ENCODE results near the gene ORAI3. TPM values are rescaled to one million over a fixed set of nuclear protein-coding genes. Genes with fewer than 3 reads are reported as not detected.
A peak's percentile ranks its signal among the peaks of the same experiment; 100 is the strongest.

Gene ORAI3
- total RNA-seq, 1 donor from 2014 or later: 10.2 TPM

DNA sequence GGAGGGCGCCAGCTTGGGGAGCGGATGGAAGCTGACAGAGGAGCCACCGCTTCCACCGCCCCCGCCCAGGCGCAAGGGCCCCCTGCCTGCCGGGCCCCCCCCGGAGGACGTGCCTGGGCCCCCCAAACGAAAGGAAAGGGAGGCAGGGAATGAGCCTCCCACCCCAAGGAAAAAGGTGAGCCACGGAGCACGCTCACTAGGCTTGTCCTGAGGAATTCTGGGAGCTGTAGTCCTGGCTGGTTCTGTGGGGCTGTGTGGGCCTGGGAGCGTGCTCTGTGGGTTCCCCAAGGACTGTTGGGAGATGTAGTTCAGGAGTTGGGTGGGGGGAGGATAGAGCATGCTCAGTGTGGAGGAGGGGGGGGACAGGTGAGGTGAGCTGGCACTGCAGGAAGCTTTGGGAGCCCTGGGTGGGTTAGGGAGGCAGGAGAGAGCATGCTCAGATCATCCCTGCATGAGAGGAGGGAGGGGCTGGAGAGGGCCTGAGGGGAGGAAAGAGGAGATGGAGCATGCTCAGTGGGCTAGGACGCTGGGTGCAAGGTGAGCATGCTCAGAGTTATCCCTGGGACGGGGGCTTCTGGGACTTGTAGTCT lies 21.0 kb upstream of the ORAI3 start:
- no peaks in the 10 kb centered on the region for H3K27me3 ChIP-seq
- no peaks in the 10 kb centered on the region for H3K4me1 ChIP-seq
- no peak overlapping the region for H3K4me3 ChIP-seq
- Mint-ChIP-seq H3K9me3 (no peaks in the 10 kb centered on the region), H3K27me3 (ENCODE audit: insufficient read depth, low read depth) (peaks cover 9% of the 10 kb centered on the region), H3K36me3 (peaks cover 10% of the 10 kb centered on the region), H3K4me3 (peak overlapping the region; percentile 64), H3K4me1 (peaks cover 21% of the 10 kb centered on the region), H3K27ac (no peak overlapping the region)
- H3K4me2 ChIP-seq: peak overlapping the region; percentile 45
- TF ChIP-seq EZH2phosphoT487 (IDR thresholded peaks at IDR 0.05) (no peak), EZH2 (IDR thresholded peaks at IDR 0.05) (no peak)
- TF ChIP-seq, protein P1, sequence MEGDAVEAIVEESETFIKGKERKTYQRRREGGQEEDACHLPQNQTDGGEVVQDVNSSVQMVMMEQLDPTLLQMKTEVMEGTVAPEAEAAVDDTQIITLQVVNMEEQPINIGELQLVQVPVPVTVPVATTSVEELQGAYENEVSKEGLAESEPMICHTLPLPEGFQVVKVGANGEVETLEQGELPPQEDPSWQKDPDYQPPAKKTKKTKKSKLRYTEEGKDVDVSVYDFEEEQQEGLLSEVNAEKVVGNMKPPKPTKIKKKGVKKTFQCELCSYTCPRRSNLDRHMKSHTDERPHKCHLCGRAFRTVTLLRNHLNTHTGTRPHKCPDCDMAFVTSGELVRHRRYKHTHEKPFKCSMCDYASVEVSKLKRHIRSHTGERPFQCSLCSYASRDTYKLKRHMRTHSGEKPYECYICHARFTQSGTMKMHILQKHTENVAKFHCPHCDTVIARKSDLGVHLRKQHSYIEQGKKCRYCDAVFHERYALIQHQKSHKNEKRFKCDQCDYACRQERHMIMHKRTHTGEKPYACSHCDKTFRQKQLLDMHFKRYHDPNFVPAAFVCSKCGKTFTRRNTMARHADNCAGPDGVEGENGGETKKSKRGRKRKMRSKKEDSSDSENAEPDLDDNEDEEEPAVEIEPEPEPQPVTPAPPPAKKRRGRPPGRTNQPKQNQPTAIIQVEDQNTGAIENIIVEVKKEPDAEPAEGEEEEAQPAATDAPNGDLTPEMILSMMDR (IDR thresholded peaks at IDR 0.05): no peak
- peaks cover 36% of the 10 kb centered on the region for H4K20me1 ChIP-seq (ENCODE audit: low read depth)
- DNase-seq (ENCODE audit: low spot score): peak; percentile 81
- no peak overlapping the region for H2AFZ ChIP-seq (replicated peaks)
- peaks cover 5% of the 10 kb centered on the region for H3F3A ChIP-seq (ENCODE audit: low read depth)
- H3K9me3 ChIP-seq (ENCODE audit: low read depth): no peaks in the 10 kb centered on the region
- no peaks in the 10 kb centered on the region for H3K36me3 ChIP-seq
- H3K27ac ChIP-seq: no peak overlapping the region
- H3K9ac ChIP-seq: no peak overlapping the region
- H3K79me2 ChIP-seq (ENCODE audit: low read depth): peaks cover 28% of the 10 kb centered on the region

DNA sequence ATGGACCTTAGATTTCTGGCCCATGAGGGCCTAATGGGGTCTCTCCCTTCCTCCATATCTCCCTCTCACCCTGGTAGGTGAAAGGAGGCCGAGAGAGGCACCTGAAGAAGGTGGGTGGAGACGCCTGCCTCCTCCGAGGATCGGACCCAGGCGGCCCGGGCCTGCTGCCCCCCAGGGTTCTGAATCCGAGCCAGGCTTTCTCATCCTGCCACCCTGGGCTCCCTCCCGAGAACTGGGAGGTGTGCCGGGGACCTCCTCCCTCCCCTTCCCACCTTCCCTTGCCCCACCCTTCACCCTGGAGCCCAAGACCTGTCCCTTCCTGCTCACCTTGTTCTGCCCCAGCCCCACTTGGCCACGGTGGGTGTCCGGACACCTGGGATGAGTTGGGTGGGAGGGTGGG lies 20.5 kb upstream of the ORAI3 start:
- peaks cover 21% of the 10 kb centered on the region for H3K4me1 Mint-ChIP-seq
- H3K27ac Mint-ChIP-seq: no peak overlapping the region
- Histone ChIP-seq H3K9me3 (ENCODE audit: low read depth) (no peaks in the 10 kb centered on the region), H3K4me2 (no peak overlapping the region), H3K4me3 (no peak overlapping the region), H3K36me3 (no peaks in the 10 kb centered on the region), H3K79me2 (ENCODE audit: low read depth) (peaks cover 28% of the 10 kb centered on the region), H3K27me3 (no peaks in the 10 kb centered on the region), H4K20me1 (ENCODE audit: low read depth) (peaks cover 36% of the 10 kb centered on the region), H3K4me1 (no peaks in the 10 kb centered on the region), H3F3A (ENCODE audit: low read depth) (peaks cover 5% of the 10 kb centered on the region), H2AFZ (replicated peaks) (no peak overlapping the region), H3K9ac (no peak overlapping the region), H3K27ac (no peak overlapping the region)
- H3K9me3 Mint-ChIP-seq: no peaks in the 10 kb centered on the region
- H3K4me3 Mint-ChIP-seq: no peak overlapping the region
- no peak for DNase-seq (ENCODE audit: low spot score)
- TF ChIP-seq, protein P1 (IDR thresholded peaks at IDR 0.05): no peak
- peaks cover 10% of the 10 kb centered on the region for H3K36me3 Mint-ChIP-seq
- peaks cover 7% of the 10 kb centered on the region for H3K27me3 Mint-ChIP-seq (ENCODE audit: insufficient read depth, low read depth)

DNA sequence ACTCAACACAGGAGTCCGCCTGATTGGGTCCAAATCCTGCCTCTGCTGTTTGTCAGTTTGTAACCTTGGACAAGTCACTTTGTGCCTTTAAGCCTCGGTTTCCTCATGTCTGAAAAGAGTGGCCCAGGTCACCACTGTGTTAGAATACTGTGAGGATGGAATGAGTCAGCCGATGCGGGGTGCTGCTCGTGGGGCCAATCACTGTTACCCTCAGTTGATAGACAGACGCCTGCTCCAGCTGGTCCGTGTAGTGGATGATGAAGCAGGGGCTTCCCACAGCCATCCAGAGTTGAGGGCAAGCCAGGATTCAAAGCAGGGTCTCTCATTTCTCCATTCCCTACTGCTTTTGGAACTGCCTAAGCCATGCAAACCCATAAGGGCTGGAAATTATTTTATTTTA lies 19.7 kb upstream of the ORAI3 start:
- Mint-ChIP-seq H3K27me3 (ENCODE audit: insufficient read depth, low read depth) (peaks cover 7% of the 10 kb centered on the region), H3K27ac (no peak overlapping the region), H3K4me1 (peaks cover 21% of the 10 kb centered on the region), H3K36me3 (peaks cover 10% of the 10 kb centered on the region), H3K4me3 (no peak overlapping the region), H3K9me3 (no peaks in the 10 kb centered on the region)
- peaks cover 9% of the 10 kb centered on the region for H3F3A ChIP-seq (ENCODE audit: low read depth)
- DNase-seq (ENCODE audit: low spot score): no peak
- no peak overlapping the region for H3K9ac ChIP-seq
- no peaks in the 10 kb centered on the region for H3K27me3 ChIP-seq
- peaks cover 36% of the 10 kb centered on the region for H4K20me1 ChIP-seq (ENCODE audit: low read depth)
- no peak overlapping the region for H2AFZ ChIP-seq (replicated peaks)
- no peaks in the 10 kb centered on the region for H3K9me3 ChIP-seq (ENCODE audit: low read depth)
- H3K4me1 ChIP-seq: no peaks in the 10 kb centered on the region
- H3K27ac ChIP-seq: no peak overlapping the region
- no peak overlapping the region for H3K4me2 ChIP-seq
- TF ChIP-seq EZH2phosphoT487 (IDR thresholded peaks at IDR 0.05) (no peak), EZH2 (IDR thresholded peaks at IDR 0.05) (no peak)
- TF ChIP-seq, protein P1 (IDR thresholded peaks at IDR 0.05): no peak
- H3K4me3 ChIP-seq: no peak overlapping the region
- H3K36me3 ChIP-seq: no peaks in the 10 kb centered on the region
- H3K79me2 ChIP-seq (ENCODE audit: low read depth): peaks cover 22% of the 10 kb centered on the region
